Right renal pelvis (tissue), 4 donors: ENCODE results near the gene CYP46A1. TPM values are rescaled to one million over a fixed set of nuclear protein-coding genes. Genes with fewer than 3 reads are reported as not detected.

Experiments used
- DNase-seq, 4 donors: peaks; one replicate each; pipeline ENCODE4 v3.0.0-alpha.2; 2013; ENCODE audit warnings: low read depth in 4 of 4, low spot score in 3 of 4, missing footprints in 1 of 4
- polyA plus RNA-seq, 4 donors: library from polyadenylated mRNA; unstranded; fragments of 120-200 nt; gene quantifications; one replicate each; pipeline ENCODE4 v1.2.1, GENCODE V29; 2013; ENCODE audit not compliant: insufficient read length in 4 of 4

The CYP46A1 gene
- polyA plus RNA-seq, 4 donors = 1.5 to 2.2 (median 1.7) TPM

DNA sequence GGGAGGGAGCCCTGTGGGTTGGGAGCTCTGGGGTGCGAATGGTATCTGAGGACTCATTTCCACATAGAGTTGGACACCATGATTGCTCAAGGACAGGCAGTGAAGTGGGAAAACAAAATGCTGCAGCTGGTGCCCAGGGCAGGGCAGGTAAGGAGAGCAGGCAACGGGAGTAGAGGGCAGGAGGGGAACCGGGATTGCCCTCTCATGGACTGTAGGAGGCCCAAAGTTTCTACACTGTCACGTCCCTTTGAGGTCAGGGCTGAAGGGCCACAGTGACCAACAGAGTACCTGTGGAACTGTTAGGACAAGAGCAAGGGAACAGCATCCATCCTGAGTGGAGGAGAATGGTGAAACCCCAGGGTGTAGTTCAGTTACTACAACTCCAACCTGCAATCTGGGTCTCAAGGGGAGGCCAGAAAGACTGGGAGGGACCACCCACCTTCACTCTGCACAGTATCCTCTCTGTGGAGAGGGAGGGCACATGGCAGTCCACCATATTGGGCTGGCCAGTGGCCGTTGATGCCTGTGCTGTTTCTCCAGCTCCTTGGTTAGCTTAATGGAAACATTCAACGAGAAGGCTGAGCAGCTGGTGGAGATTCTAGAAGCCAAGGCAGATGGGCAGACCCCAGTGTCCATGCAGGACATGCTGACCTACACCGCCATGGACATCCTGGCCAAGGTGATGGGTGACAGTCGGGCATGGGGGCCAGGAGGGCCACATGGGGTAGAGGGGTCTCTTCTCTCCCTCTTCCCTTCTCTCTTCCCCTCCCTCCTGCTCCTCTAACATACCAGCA is 22.2 kb downstream of the CYP46A1 start:
- no peak for DNase-seq

DNA sequence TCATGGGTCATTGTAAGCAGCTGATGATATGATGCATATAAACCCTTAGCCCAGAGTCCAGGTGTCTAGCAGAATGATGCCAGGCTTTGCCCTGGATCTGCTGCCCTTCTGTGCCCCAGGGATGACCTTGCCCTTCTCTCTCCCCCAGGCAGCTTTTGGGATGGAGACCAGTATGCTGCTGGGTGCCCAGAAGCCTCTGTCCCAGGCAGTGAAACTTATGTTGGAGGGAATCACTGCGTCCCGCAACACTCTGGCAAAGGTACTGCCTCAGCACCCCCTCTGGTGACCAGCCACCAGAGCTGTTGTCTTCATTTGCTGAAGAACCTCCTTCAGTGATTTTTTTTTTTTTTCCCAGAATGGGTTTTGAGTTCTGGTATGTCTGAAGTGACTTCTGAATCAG is 23.3 kb downstream of the CYP46A1 start:
- DNase-seq = no peak

DNA sequence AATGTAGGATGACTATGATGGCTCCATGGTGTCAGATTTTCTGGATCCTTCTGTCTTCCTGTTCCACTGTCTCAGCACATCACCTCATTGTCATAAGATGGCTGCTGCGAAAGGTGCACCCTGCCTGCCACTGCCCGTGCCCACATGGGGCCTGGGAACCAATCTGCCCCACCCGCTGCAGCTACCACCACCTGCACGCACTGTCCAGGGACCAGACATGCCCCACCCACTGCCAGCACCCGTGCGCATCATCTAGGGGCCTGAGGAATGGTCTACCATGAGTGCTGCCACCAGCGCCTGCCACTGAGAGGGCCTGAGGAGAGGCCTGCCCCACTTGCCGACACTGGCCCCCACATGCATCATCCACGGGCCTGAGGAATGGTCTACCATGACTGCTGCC is 23.8 kb downstream of the CYP46A1 start:
- no peak for DNase-seq

DNA sequence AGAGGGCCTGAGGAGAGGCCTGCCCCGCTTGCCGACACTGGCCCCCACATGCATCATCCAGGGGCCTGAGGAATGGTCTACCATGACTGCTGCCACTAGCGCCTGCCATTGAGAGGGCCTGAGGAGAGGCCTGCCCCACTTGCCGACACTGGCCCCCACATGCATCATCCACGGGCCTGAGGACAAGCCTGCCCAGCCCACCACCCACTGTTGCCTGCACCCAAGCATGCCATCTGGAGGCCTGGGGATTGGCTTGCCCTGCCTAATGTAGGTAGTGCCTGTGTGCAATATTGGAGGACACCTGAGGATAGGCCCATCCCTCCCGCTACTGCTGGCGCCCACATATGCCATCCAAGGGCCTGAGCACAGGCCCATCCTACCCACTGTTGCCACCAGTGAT is 24.4 kb downstream of the CYP46A1 start:
- no peak for DNase-seq

DNA sequence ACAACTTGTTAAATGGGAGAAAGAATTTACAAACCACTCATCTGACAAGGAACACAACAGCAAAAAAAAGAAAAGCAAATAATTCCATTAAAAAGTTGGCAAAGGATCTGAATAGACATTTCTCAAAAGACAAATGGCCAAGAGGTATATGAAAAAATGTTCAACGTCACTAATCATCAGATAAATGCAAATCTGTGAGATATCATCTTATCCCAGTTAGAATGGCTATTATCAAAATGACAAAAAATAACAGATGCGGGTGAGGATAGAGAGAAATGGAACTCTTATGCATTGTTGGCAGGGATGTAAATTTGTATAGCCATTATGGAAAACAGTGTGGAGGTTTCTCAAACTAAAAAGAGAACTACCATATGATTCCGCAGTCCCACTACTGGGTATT is 29.9 kb downstream of the CYP46A1 start:
- no peak for DNase-seq

DNA sequence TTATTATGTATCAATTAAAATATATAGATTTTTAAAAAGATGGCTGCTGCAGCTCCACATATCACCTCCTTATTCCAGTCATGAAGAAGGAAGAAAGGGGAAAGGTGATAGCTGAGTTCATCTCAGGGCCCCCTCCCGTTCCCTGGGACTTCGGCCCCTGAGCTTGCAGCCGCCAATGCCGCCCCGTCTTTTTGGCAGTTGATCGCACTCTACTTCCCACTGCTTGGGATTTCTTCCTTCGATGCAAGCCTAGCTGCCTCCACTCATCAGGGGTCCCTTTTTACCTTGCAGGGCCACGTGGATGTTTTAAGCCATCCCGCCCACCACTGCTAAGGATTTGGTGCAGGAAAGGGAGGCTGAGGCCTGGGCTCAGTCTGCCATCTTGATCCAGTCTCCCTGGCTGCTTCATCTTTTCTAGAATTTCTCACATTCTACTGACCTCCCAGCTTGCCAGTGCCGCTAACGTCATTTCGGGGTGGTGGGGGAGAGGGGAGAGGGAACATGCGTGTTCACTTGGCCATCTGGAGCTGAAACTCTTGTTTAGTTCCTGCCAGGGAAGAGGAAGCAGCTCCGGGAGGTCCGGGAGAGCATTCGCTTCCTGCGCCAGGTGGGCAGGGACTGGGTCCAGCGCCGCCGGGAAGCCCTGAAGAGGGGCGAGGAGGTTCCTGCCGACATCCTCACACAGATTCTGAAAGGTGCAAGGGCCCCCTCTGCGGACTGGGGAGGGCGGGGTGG is 31.3 kb downstream of the CYP46A1 start:
- DNase-seq = no peak

DNA sequence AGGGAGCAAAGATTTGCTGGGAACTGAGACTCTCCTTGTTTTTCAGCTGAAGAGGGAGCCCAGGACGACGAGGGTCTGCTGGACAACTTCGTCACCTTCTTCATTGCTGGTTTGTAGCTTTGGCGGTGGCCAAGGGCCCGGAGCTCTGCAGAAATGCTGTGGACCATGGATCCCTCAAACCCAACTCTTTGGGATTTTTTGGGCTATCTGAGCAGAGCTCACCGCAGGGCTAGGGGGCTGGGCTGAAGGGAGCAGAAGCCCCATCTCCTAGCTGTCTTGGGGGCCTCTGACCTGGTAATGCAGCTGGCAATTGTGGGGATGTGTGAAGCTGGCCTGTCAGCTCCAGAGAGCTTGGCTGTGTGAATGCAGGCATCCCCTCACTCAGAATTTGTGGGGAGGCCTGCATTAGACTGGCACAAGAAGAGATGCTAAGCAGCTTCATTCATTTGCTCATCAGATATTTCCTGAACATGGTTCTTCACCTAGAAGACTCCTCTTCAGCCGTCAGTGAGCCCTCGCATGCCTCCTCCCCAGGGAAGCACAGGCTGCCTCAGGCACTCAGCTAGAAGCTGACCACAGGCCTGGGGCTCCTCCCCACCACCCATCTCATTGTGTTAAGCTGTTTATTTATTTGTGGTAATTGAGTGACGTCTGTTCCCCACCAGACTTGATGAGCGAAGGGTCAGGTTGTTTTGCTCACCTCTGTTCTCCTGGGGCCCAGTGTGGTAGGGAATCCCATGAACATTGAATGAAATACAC is 32.2 kb downstream of the CYP46A1 start:
- no peak for DNase-seq

DNA sequence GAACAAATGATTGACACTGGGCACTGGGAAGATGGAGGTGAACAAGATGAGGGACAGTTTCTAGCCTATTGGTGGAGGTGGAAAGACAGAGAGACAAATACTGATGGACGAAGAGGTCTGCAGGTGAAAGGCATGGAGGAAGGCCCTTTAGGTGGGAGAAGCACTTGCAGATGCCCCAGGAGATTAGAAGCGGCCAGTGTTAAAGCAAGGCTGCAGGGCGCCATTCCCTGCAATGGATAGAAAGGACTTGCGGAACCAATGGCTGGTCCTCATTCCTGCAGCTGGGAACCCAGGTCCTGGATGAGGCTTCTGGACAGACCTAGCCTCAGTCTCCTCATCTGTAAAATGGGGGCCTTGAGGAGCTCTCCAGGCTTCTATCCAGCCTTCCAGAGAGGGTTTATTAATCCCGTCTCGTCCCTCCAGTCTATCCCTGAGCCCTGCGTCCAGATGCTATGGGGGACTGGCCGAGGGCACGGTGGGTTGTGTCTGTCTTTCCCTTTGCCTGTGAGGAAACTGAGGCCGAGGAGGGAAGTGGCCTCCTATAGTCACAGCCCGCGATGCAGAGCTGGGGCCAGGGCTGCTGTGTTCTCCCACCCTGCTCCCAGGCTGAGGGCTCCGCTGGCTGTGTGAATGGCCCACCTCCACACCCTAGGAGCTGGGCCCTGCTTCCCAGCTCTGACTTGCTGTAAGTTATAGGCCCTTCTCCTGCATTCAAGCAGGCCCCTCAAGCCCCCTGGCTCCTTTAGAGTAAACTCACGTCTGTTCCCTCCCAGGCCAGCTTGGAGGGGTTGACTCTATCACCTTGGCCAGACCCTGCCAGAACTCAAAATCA is 33.0 kb downstream of the CYP46A1 start:
- no peak for DNase-seq

DNA sequence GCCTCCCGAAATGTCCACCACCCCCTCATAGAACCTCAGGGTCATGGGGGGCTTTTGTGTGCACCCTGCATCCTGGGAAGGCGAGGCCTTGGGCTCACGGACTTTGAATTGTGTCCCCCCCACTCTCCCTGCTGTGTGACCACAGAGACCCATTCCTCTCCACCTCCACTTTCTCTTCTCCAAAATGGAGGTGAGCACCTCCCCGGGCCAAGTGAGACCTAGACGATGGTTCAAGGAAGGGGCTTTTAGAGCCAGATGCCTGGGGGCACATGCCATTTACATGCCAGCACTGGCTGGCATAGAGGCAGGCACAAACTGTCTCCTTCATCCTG is 33.5 kb downstream of the CYP46A1 start:
- DNase-seq = no peak

DNA sequence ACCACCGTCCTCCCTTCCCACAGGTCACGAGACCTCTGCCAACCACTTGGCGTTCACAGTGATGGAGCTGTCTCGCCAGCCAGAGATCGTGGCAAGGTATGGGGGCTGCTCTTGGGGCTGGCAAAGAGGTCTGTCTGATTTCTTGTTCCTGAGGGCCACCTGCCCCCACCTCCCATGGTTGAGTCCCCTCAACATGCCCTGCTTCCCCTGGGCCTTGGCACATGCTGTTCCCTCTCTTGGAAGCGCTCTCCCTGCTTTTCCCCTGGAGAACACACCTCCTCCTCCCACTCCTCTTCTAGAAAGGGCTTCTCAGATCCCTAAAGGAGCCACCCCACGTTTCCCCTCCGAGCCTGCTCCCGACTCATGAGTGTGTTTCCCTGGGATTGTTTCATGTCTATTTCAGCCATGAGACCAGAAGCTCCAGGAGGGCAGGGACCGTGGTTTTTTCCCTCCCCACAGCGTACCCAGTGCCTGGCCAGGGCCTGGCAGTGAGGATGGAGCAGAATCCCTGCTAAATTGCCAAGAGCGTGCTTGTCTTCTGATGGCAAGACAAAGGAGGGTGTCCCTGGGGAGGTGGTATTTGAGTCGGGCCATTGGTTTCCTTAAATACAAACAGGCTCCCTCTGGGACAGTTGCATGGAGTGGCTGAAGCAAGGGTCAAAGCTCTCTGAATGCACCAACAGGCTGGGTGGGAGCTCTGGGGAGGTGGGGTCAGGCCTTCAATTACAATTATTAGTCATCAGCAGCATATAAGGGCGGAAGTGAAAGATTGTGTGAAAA is 34.1 kb downstream of the CYP46A1 start:
- DNase-seq = no peak

DNA sequence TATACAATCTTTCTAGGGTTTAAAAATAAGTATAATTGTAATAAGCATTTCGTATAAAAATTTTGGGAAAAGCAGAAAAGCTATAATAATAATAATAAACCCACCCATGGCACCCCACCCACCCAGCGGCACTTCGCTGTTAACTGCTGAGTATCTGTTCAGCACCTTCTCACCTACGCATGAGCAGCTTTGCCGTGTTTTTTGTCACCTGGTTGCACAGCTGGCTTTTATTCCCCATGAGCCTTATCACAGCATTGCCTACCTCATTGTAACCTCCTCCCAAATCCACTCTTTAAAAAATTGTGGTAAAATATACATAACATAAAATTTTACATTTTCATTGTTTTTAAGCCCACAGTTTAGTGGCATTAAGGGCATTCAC is 34.7 kb downstream of the CYP46A1 start:
- no peak for DNase-seq

DNA sequence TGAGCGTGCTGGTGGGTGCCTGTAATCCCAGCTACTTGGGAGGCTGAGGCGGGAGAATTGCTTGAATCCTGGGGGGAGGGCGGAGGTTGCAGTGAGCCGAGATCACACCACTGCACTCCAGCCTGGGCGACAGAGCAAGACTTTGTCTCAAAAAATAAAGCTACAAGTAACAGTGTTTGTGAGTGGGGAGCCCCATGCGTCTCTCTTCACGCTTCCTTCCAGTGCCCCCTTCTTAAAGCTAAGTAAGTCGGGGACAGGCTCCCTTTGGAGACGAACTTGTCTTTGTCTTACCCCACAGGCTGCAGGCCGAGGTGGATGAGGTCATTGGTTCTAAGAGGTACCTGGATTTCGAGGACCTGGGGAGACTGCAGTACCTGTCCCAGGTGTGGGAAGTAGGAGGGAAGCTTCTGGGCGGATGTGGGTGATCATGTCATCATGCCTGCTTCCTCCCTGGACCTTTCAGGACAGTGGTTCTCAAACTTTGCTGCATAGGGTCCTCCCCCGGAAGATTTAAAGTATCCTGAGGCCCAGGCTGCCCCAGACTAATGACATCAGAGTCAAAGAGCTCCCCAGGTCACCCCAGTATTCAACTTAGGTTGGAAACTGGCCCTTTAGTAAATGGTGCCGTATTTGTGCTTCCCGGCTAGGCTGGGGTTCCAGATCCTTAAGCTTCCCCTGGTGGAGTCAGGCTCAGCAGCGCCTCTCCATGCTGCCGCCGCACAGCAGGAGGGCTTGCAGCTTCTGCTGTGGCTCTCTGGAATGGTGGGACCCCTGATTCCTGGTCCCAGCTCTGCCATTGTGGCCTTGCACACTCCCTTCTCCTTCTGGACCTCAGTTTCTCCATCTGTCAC is 37.1 kb downstream of the CYP46A1 start:
- no peak for DNase-seq

DNA sequence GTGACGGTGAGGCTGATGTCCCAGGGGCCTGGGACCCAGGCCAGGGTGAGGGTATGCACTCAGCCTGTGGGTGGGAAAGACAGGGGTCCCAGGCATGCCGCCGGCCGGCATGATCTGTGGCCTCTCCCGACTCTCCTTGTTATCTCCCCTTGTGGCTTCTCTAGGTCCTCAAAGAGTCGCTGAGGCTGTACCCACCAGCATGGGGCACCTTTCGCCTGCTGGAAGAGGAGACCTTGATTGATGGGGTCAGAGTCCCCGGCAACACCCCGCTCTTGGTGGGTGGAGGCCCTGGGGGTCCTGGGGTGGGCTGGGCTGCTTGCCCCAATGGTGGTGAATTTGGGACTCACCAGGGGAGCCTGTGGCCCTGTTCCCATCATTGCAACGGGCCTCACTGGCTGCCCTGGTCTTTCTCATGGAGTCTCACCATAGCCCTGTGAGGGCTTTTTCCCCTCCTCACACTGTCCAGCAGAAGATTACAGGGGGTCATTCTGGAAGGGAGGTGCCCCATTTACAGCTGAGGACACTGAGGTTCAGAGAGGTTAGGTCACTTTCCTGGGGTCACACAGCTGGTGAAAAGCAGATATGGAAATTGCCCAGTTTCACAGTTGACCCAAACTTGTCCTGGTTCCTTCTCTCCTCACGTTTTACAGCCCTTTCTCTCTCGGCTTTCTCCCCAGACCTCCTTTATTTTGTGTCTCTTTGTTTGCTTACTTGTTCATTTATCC is 37.9 kb downstream of the CYP46A1 start:
- DNase-seq = no peak

DNA sequence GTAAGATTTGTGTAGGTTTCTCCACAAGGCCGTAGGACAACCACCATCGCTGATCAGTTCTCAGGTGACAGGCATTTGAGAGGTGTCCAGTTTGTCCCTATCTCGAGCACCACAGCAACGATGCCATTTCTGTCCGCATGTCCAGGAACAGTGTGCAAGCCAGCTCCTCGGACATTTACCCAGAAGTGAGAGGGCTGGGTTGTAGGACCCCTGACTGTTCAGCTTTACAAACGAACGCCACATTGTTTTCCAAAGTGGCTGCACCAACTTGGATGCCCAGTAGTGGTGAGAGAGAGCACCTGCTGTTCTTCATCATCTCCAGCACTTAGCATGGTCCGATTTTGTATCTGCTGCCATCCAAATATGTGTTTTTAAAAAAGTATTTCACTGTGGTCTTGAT is 38.6 kb downstream of the CYP46A1 start:
- DNase-seq = no peak

DNA sequence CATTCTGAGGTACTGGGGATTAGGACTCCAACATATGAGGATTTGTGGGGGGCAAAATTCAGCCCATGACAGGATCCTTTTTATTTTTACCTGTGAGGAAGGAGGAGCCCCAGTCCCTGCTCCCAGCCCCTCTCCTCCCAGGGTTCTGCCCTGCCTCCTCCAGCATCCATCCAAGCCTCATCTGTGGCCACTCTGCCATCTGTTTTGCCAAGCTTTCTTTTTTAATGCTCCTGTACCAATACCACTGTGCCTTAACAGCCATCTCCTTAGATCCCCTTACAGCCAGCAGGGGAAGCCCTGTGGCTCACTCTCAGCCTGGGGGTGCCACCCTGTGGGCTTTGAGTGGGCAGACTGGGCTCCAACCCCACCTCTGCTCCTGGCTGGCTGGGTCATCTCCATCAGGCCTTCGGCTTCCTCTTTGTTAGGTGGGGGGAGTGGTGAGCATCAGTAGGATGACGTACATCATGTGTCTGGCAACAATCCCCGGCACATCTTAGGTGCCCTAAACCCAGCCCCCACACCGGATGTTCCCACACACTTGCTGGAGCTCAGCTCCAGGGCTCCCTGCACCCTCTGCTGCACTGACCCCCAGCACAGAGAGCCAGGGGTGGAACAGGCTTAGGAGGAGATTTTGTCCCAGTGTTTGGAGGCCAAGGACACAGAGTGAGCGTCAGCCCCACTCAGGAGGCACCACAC is 40.2 kb downstream of the CYP46A1 start:
- DNase-seq = no peak

DNA sequence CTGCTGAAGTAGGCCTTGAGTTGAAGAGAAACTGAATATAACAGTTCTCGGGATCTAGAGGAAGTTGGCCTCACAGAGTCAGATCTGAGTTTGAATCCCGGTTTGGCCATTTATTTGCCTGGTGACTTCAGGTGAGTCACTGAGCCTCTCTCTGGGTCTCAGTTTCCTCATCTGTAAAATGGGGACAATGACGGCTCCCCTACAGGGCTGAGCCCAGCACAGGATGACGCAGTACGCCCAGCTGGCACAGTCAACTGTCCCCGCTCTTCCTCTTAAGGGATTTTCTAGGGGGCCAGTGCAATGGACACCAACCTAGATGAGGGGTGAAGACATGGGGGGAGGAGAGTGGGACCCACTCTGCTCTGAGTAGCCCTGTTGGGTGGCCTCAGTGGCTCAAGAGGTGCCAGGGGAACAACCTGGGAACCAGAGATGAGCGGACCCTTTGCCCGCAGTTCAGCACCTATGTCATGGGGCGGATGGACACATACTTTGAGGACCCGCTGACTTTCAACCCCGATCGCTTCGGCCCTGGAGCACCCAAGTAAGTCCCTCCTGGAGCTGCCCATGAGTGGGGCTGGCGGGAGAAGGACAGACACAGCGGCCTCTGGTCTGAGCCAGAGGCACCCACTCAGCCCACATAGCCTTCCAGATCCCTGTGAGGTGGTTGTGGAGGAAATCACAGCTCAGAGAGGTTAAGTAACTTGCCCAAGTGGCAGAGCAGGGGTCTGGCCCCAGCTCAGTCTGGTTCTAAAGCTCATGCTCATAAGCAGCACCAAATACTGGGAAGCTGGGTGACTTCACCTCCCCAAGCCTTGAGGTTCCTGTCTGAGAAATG is 41.1 kb downstream of the CYP46A1 start:
- DNase-seq = no peak
